Neural cell (in vitro differentiated cells): ENCODE measurements around the gene TRAF3.

ENCODE experiments used
- EP300 ChIP-seq: fragments of 450-650 bp; conservative IDR thresholded peaks from 2 replicates; pipeline ENCODE4 v1.6.1; 2014; ENCODE audit warnings: antibody characterized with exemption, mild to moderate bottlenecking, moderate library complexity; ENCODE audit not compliant: poor library complexity, severe bottlenecking
- EZH2 ChIP-seq: fragments of 200-600, 300-800 bp; shearing (Covaris generic), sonication (generic); IDR thresholded peaks from 2 replicates; pipeline ENCODE4 v1.6.1; 2014; ENCODE audit warnings: antibody characterized with exemption, low read length, borderline replicate concordance, mild to moderate bottlenecking; ENCODE audit not compliant: insufficient read depth, poor library complexity, severe bottlenecking
- MXI1 ChIP-seq: fragments of 450-650 bp; conservative IDR thresholded peaks from 2 replicates; pipeline ENCODE4 v1.6.1; 2014; ENCODE audit warnings: antibody characterized with exemption, mild to moderate bottlenecking; ENCODE audit not compliant: poor library complexity, severe bottlenecking
- POLR2AphosphoS5 ChIP-seq: IDR thresholded peaks from 2 replicates; pipeline ENCODE4 v1.6.1; 2012
- RAD21 ChIP-seq: fragments of 450-650 bp; conservative IDR thresholded peaks from 2 replicates; pipeline ENCODE4 v1.6.1; 2014; ENCODE audit warnings: antibody characterized with exemption, mild to moderate bottlenecking, moderate library complexity
- SMC3 ChIP-seq: fragments of 450-650 bp; conservative IDR thresholded peaks from 2 replicates; pipeline ENCODE4 v1.6.1; 2014; ENCODE audit warnings: antibody characterized with exemption, mild to moderate bottlenecking, moderate library complexity; ENCODE audit not compliant: poor library complexity
- TF ChIP-seq, protein P1 (sequence below): fragments of 450-650 bp; IDR thresholded peaks from 2 replicates; pipeline ENCODE4 v1.5.1; 2014; ENCODE audit warnings: antibody characterized with exemption, mild to moderate bottlenecking, moderate library complexity; ENCODE audit not compliant: poor library complexity, severe bottlenecking

DNA sequence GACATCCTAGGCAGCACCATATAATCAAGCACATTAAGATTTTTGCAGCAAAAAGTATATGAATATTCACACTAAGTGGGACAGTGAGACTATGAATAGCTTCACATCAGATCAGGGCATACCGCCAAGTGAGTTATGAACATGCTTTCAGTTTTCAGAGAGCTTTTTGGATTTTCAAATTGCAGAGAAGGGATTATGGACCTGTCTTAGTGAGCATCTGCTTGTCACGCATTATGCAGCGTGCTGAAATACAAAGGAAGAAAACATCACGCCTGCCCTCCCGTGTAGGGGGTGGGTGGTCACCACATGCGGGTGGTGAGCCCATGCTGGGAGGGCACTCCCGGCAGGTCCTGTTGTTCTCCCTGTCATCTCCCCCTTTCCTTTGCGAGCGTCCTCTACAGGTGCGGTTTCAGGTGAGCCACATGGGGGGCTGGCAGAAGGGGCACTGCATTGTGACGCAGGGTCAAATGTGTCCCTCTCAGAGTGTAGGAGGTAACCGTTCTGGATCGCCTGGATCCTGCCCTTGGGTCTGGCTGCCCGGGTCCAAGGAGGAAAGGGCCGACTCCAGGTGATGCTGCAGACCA, 42.6 kb downstream of the TRAF3 start:
- TF ChIP-seq, protein P1, sequence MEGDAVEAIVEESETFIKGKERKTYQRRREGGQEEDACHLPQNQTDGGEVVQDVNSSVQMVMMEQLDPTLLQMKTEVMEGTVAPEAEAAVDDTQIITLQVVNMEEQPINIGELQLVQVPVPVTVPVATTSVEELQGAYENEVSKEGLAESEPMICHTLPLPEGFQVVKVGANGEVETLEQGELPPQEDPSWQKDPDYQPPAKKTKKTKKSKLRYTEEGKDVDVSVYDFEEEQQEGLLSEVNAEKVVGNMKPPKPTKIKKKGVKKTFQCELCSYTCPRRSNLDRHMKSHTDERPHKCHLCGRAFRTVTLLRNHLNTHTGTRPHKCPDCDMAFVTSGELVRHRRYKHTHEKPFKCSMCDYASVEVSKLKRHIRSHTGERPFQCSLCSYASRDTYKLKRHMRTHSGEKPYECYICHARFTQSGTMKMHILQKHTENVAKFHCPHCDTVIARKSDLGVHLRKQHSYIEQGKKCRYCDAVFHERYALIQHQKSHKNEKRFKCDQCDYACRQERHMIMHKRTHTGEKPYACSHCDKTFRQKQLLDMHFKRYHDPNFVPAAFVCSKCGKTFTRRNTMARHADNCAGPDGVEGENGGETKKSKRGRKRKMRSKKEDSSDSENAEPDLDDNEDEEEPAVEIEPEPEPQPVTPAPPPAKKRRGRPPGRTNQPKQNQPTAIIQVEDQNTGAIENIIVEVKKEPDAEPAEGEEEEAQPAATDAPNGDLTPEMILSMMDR: no peak
- TF ChIP-seq SMC3 (no peak), MXI1 (no peak), EZH2 (no peak), POLR2AphosphoS5 (no peak), EP300 (no peak), RAD21 (no peak)
